ENCODE results near the gene LARP6. TPM values are rescaled to one million over a fixed set of nuclear protein-coding genes. Genes with fewer than 3 reads are reported as not detected.

Gene LARP6
- total and polyA plus RNA-seq, 4 donors = 0.89 to 2.9 (median 1.5) TPM

DNA sequence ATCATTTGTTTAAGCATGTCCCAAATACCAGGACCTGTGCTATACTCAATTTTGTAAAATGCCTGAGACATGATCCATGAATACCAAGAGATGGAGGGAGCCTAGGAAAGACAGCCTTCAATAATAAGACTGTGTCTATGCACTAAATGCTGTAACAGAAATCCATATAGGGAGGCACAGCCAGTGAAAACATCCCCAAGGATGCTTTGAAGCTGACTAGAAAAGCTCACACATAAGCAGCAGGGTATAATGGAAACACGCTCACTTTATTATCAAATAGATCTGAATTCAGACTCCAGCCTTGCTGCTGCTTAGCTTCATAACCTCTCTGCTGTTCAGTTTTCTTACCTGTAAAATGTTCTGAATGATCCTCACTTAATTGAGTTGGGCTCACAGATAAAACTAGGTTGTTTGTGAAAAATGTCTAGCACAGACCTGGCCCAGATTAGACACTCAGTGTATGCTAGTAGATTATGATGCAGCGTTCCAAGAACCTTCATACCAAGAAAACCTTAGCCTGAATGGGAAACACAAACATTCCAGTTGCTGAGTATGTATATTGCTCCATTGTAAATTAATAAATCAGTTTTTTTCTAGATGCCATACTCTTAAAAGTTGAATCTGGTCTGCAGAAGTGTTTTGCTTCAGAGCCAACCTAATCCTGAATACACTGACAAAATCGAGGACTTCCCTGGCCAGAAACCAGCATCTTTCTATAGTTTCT lies 3.8 kb upstream of the LARP6 start:
- DNase-seq (ENCODE audit: low spot score) = no peak
- Histone ChIP-seq H3K9ac (ENCODE audit: low read depth in 1 of 2, low read length in 2 of 2) (no peak overlapping the region), H3K27ac (ENCODE audit: low read depth in 1 of 2, low read length in 2 of 2) (no peak overlapping the region), H3K36me3 (ENCODE audit: control insufficient read depth in 4 of 4, insufficient read depth in 3 of 4, low read depth in 1 of 4, low read length in 3 of 4) (no peaks in the 10 kb centered on the region), H3K9me3 (ENCODE audit: control insufficient read depth in 4 of 4, low read length in 3 of 4) (no peaks in the 10 kb centered on the region), H3K27me3 (ENCODE audit: control insufficient read depth in 4 of 4, insufficient read depth in 4 of 4, low read length in 3 of 4) (no peaks in the 10 kb centered on the region), H3K4me3 (ENCODE audit: low read depth in 1 of 3, low read length in 3 of 3) (no peak overlapping the region), H3K4me1 (ENCODE audit: control insufficient read depth in 4 of 4, insufficient read depth in 4 of 4, low read length in 3 of 4) (peaks cover 3 to 10% (median 6%) of the 10 kb centered on the region in 4 donors)
- TF ChIP-seq FOXA1 (IDR thresholded peaks at IDR 0.05) (no peak), JUND (IDR thresholded peaks at IDR 0.05) (no peak), FOXA2 (IDR thresholded peaks at IDR 0.05) (no peak), GABPA (IDR thresholded peaks at IDR 0.05 in 1 of 2, conservative IDR thresholded peaks at IDR 0.05 in 1 of 2) (no peak), RXRA (IDR thresholded peaks at IDR 0.05) (no peak), ZBTB33 (IDR thresholded peaks at IDR 0.05) (no peak), SP1 (IDR thresholded peaks at IDR 0.05) (no peak), RAD21 (IDR thresholded peaks at IDR 0.05) (no peak), NR2F2 (IDR thresholded peaks at IDR 0.05) (no peak)
- WGBS = 89% methylated on average over 3 of the region's 3 CpGs

DNA sequence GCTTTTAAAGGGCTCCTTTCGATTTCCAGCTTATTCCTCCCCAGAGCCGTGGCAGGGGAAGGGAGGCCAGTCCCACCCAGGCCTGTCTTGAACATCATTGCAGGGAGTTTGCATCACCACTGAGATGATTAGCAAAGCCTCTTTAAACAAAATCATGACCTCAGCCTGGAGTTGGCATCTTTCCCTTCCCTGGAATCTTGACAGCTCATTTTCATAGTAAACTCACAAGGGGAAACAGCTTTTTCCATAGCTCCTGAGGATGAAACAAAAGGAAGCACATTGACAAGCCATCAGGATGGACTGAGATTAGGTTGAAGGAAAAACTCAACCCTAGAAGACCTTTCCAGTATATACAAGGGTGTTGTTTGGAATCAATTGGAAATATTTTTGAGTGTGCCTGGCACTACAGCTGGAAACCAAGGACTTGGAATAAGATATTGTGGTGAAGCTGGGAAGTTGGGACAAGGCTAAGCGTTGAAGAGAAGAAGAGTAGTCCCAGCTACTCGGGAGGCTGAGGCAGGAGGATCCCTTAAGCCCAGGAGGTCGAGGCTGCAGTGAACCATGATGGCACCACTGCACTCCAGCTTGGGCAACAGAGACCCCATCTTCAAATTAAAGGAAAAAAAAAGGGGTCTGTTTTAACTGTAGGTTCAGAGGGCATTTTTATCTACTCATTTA lies 3.1 kb upstream of the LARP6 start:
- Histone ChIP-seq H3K36me3 (ENCODE audit: control insufficient read depth in 4 of 4, insufficient read depth in 3 of 4, low read depth in 1 of 4, low read length in 3 of 4) (no peaks in the 10 kb centered on the region), H3K27ac (ENCODE audit: low read depth in 1 of 2, low read length in 2 of 2) (peak overlapping the region in 1 of 2 donors; percentile 38), H3K4me3 (ENCODE audit: low read depth in 1 of 3, low read length in 3 of 3) (no peak overlapping the region), H3K4me1 (ENCODE audit: control insufficient read depth in 4 of 4, insufficient read depth in 4 of 4, low read length in 3 of 4) (peaks cover 3 to 10% (median 6%) of the 10 kb centered on the region in 4 donors), H3K9ac (ENCODE audit: low read depth in 1 of 2, low read length in 2 of 2) (no peak overlapping the region), H3K27me3 (ENCODE audit: control insufficient read depth in 4 of 4, insufficient read depth in 4 of 4, low read length in 3 of 4) (no peaks in the 10 kb centered on the region), H3K9me3 (ENCODE audit: control insufficient read depth in 4 of 4, low read length in 3 of 4) (no peaks in the 10 kb centered on the region)
- no peak for DNase-seq (ENCODE audit: low spot score)
- 65% methylated on average over 5 of the region's 5 CpGs for WGBS
- TF ChIP-seq RAD21 (IDR thresholded peaks at IDR 0.05) = peak; percentile 31 to 39
- TF ChIP-seq, protein P1, sequence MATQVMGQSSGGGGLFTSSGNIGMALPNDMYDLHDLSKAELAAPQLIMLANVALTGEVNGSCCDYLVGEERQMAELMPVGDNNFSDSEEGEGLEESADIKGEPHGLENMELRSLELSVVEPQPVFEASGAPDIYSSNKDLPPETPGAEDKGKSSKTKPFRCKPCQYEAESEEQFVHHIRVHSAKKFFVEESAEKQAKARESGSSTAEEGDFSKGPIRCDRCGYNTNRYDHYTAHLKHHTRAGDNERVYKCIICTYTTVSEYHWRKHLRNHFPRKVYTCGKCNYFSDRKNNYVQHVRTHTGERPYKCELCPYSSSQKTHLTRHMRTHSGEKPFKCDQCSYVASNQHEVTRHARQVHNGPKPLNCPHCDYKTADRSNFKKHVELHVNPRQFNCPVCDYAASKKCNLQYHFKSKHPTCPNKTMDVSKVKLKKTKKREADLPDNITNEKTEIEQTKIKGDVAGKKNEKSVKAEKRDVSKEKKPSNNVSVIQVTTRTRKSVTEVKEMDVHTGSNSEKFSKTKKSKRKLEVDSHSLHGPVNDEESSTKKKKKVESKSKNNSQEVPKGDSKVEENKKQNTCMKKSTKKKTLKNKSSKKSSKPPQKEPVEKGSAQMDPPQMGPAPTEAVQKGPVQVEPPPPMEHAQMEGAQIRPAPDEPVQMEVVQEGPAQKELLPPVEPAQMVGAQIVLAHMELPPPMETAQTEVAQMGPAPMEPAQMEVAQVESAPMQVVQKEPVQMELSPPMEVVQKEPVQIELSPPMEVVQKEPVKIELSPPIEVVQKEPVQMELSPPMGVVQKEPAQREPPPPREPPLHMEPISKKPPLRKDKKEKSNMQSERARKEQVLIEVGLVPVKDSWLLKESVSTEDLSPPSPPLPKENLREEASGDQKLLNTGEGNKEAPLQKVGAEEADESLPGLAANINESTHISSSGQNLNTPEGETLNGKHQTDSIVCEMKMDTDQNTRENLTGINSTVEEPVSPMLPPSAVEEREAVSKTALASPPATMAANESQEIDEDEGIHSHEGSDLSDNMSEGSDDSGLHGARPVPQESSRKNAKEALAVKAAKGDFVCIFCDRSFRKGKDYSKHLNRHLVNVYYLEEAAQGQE (IDR thresholded peaks at IDR 0.05) = peak; percentile 55
- peak; percentile 31 to 36 for TF ChIP-seq HNF4A (conservative IDR thresholded peaks at IDR 0.05)
- TF ChIP-seq HNF4G (IDR thresholded peaks at IDR 0.05) = no peak
- TF ChIP-seq TAF1 (conservative IDR thresholded peaks at IDR 0.05) = no peak
- peak; percentile 70 to 92 for TF ChIP-seq JUND (IDR thresholded peaks at IDR 0.05)
- TF ChIP-seq RXRA (IDR thresholded peaks at IDR 0.05) = peak in 1 of 2 donors; percentile 69
- TF ChIP-seq ZBTB33 (IDR thresholded peaks at IDR 0.05) = no peak
- peak; percentile 51 for TF ChIP-seq SP1 (IDR thresholded peaks at IDR 0.05)
- peak; percentile 2 for TF ChIP-seq CTCF (IDR thresholded peaks at IDR 0.05; ENCODE audit: low read depth, low read length, missing input control)
- TF ChIP-seq, protein P2, sequence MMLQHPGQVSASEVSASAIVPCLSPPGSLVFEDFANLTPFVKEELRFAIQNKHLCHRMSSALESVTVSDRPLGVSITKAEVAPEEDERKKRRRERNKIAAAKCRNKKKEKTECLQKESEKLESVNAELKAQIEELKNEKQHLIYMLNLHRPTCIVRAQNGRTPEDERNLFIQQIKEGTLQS (IDR thresholded peaks at IDR 0.05) = peak; percentile 95
- no peak for TF ChIP-seq GABPA (IDR thresholded peaks at IDR 0.05 in 1 of 2, conservative IDR thresholded peaks at IDR 0.05 in 1 of 2)
- no peak for TF ChIP-seq FOXA1 (IDR thresholded peaks at IDR 0.05)
- TF ChIP-seq NR2F2 (IDR thresholded peaks at IDR 0.05) = peak; percentile 78
